Upper lobe of right lung (tissue), 1 donor: ENCODE data around the gene TYRO3. TPM values are rescaled to one million over a fixed set of nuclear protein-coding genes. Genes with fewer than 3 reads are reported as not detected.

Experiments
- ATAC-seq: fragments of 200-7000 bp; cut with Tn5 transposase; one replicate; pipeline ENCODE4 v1.9.1; 2020; ENCODE audit warnings: mild to moderate bottlenecking, moderate library complexity
- DNase-seq: peaks from one replicate; pipeline ENCODE4 v3.0.0-alpha.2; 2020
- H3K27ac ChIP-seq: fragments of 200-600 bp; one replicate; pipeline ENCODE4 v1.8.0; 2022
- H3K27me3 ChIP-seq: fragments of 200-600 bp; one replicate; pipeline ENCODE4 v1.8.0; 2022; ENCODE audit warnings: mild to moderate bottlenecking
- H3K36me3 ChIP-seq: fragments of 200-600 bp; one replicate; pipeline ENCODE4 v1.8.0; 2022
- H3K4me1 ChIP-seq: fragments of 200-600 bp; one replicate; pipeline ENCODE4 v1.8.0; 2022
- H3K4me3 ChIP-seq: fragments of 200-600 bp; one replicate; pipeline ENCODE4 v1.8.0; 2022; ENCODE audit warnings: mild to moderate bottlenecking
- H3K9me3 ChIP-seq: fragments of 200-600 bp; one replicate; pipeline ENCODE4 v1.8.0; 2022
- intact Hi-C: fragments of 100-400 bp; cut with DNase I; formaldehyde crosslinking; loops from one replicate; pipeline ENCODE4 v1.11.0; 2022
- total RNA-seq: library from RNA; stranded (reverse); fragmentation: NEBNext Ultra II Directional; extraction: Animal tissue kit (Norgen Biotek cat#: 25700); gene quantifications from one replicate; pipeline ENCODE4 v1.2.1, GENCODE V29; 2021
- TF ChIP-seq, protein P1 (sequence below): fragments of 200-600 bp; IDR thresholded peaks from one replicate; pipeline ENCODE4 v1.8.0; 2022; ENCODE audit warnings: antibody characterized with exemption
- donor health status: DM: no; HTN: yes; CAD: no; lungs with severe emphysema.

The TYRO3 gene
- total RNA-seq, 1 donor from 2014 or later, result 22.6 TPM

GRCh38 chr15:41561104-41561776, 2.2 kb downstream of the TYRO3 start:
- intact Hi-C loops, result no loop called here
- Histone ChIP-seq H3K27me3 (no peaks in the 10 kb centered on the region), H3K9me3 (no peaks in the 10 kb centered on the region), H3K27ac (no peak overlapping the region), H3K4me3 (no peak overlapping the region), H3K36me3 (no peaks in the 10 kb centered on the region), H3K4me1 (peaks cover 48% of the 10 kb centered on the region)
- DNase-seq (no peak), ATAC-seq (no peak)
- TF ChIP-seq, protein P1, sequence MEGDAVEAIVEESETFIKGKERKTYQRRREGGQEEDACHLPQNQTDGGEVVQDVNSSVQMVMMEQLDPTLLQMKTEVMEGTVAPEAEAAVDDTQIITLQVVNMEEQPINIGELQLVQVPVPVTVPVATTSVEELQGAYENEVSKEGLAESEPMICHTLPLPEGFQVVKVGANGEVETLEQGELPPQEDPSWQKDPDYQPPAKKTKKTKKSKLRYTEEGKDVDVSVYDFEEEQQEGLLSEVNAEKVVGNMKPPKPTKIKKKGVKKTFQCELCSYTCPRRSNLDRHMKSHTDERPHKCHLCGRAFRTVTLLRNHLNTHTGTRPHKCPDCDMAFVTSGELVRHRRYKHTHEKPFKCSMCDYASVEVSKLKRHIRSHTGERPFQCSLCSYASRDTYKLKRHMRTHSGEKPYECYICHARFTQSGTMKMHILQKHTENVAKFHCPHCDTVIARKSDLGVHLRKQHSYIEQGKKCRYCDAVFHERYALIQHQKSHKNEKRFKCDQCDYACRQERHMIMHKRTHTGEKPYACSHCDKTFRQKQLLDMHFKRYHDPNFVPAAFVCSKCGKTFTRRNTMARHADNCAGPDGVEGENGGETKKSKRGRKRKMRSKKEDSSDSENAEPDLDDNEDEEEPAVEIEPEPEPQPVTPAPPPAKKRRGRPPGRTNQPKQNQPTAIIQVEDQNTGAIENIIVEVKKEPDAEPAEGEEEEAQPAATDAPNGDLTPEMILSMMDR, result no peak

DNA sequence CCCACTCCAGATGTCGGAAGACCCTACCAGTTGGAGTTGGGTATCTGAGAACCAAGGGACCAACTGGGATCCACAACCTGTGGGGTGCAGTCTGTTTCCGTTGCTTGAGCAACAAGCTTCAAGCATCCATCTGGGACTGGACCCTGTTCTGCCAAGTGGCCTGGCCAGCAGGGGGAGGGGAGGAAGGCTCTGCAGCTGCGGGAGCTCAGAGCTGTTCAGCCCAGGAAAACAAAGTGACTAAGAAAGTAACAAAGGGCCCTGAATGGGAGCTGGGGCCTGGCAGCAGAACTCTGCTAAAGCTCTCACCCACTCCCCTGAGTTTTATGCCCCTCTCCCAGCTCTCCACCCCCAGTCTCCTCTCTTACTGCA, 2.7 kb downstream of the TYRO3 start:
- TF ChIP-seq, protein P1, result no peak
- Histone ChIP-seq H3K4me1 (peaks cover 46% of the 10 kb centered on the region), H3K27ac (no peak overlapping the region), H3K9me3 (no peaks in the 10 kb centered on the region), H3K4me3 (no peak overlapping the region), H3K36me3 (no peaks in the 10 kb centered on the region), H3K27me3 (no peaks in the 10 kb centered on the region)
- intact Hi-C loops, result no loop called here
- no peak for ATAC-seq
- DNase-seq, result no peak

GRCh38 chr15:41562244-41562643, 3.2 kb downstream of the TYRO3 start:
- no peaks in the 10 kb centered on the region for H3K27me3 ChIP-seq
- peaks cover 41% of the 10 kb centered on the region for H3K4me1 ChIP-seq
- ATAC-seq (no peak), DNase-seq (no peak)
- H3K4me3 ChIP-seq, result no peak overlapping the region
- no peak overlapping the region for H3K27ac ChIP-seq
- H3K9me3 ChIP-seq, result no peaks in the 10 kb centered on the region
- TF ChIP-seq, protein P1, result no peak
- no peaks in the 10 kb centered on the region for H3K36me3 ChIP-seq
- intact Hi-C loops, result no loop called here

- H3K27ac ChIP-seq, result no peak overlapping the region
- intact Hi-C loops, result no loop called here
- ATAC-seq (no peak), DNase-seq (no peak)
- peaks cover 36% of the 10 kb centered on the region for H3K4me1 ChIP-seq
- H3K4me3 ChIP-seq, result no peak overlapping the region
- no peaks in the 10 kb centered on the region for H3K36me3 ChIP-seq
- H3K27me3 ChIP-seq, result no peaks in the 10 kb centered on the region
- H3K9me3 ChIP-seq, result no peaks in the 10 kb centered on the region
- TF ChIP-seq, protein P1, result no peak
Measured at GRCh38 chr15:41562784-41563198, 3.8 kb downstream of the TYRO3 start.

DNA sequence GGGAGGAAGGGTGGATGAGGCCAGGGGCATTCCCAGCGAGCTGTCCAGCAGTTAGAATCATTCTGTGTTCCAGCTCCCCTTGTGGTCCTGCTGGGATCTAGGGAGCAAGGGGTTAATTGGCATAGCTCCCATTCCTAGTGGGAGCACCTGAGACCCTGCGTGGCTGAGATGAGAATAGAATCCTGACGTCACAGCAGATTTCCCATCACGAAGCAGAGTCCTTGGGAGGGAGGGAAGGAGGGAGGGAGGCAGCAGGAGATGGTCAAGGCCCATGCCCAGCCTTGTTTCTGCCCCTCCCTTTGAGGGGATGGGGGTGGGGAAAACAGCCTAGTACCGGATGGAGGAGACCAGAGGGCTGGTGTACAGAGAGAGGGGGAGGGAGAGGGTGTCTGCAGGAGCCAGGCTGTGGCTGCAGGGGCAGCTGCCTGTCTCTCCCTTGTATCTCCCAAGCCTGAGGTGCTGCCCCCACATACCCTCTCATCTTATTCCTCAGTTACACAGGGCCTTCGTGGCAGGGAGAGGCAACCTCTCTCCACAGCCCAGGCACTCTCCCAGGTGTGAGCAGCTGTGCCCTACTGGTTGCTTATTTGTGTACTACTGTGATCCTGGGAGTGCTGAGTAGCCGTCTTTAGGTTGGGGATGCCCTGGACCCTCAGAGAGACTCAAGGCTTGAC, 5.4 kb downstream of the TYRO3 start:
- H3K36me3 ChIP-seq, result no peaks in the 10 kb centered on the region
- no peaks in the 10 kb centered on the region for H3K27me3 ChIP-seq
- H3K9me3 ChIP-seq, result no peaks in the 10 kb centered on the region
- ATAC-seq, result no peak
- TF ChIP-seq, protein P1, result no peak
- peaks cover 29% of the 10 kb centered on the region for H3K4me1 ChIP-seq
- H3K27ac ChIP-seq, result no peak overlapping the region
- H3K4me3 ChIP-seq, result no peak overlapping the region
- intact Hi-C loops, result no loop called here
- DNase-seq, result no peak
